Vagina (tissue), 2 donors: ENCODE results near the gene FAM222A.

Source experiments
- POLR2A ChIP-seq, 2 donors: fragments of 450-650 bp; IDR thresholded peaks; one replicate each; pipeline ENCODE4 v1.6.1; 2017; ENCODE audit warnings: antibody characterized with exemption in 2 of 2, mild to moderate bottlenecking in 2 of 2, moderate library complexity in 2 of 2
- POLR2AphosphoS5 ChIP-seq, 2 donors: sonication (generic); formaldehyde crosslinking; IDR thresholded peaks; one replicate each; pipeline ENCODE4 v1.9.0; 2017; ENCODE audit warnings: antibody characterized with exemption in 2 of 2, mild to moderate bottlenecking in 2 of 2, low read depth in 1 of 2; ENCODE audit not compliant: insufficient read depth in 1 of 2
- TF ChIP-seq, protein P1 (sequence below), 3 experiments: fragments of 450-650 bp in 2 of 3; fragments of 200-600 bp in 1 of 3; sonication (generic) in 1 of 3; IDR thresholded peaks; one replicate each; pipeline ENCODE4 v1.5.1; 2017 to 2019; ENCODE audit warnings: antibody characterized with exemption in 3 of 3, mild to moderate bottlenecking in 2 of 3, moderate library complexity in 2 of 3

DNA sequence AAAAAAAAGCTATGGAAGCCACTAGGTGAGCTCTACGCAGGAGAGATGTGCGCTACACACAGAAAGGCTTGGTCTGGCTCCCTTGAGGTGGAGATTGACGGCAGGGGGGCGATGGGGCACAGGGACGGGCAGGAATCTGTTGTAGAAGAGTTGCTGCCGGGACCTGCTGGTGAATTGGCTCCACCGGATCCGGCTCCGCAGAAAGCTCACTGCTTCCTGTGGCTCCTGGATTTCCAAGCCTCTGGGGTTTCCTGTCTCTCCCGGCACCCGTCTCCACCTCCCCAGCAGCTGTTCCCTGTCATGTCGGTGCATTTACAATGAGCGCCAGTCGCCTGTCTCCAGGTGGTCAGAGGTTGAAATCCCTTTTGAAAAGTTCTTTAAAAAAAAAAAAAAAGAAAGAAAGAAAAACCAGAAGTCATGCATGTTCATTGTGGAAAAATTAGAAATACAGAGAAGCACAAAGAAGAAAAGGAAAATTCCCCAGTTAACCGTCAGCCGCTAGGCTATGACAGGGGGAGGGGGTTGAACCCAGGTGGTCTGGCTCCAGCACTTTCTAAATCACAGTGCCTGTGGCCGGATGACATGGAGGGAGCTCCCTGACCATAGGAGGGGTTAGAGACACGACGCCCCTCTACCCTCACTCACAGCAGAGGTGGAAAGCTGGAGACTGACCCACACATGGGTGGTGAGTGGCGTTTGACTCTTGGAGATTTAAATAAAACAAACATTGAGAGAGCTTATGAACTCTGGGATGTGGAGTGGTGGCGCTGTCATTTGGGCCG is 20.8 kb downstream of the FAM222A start:
- TF ChIP-seq, protein P1, sequence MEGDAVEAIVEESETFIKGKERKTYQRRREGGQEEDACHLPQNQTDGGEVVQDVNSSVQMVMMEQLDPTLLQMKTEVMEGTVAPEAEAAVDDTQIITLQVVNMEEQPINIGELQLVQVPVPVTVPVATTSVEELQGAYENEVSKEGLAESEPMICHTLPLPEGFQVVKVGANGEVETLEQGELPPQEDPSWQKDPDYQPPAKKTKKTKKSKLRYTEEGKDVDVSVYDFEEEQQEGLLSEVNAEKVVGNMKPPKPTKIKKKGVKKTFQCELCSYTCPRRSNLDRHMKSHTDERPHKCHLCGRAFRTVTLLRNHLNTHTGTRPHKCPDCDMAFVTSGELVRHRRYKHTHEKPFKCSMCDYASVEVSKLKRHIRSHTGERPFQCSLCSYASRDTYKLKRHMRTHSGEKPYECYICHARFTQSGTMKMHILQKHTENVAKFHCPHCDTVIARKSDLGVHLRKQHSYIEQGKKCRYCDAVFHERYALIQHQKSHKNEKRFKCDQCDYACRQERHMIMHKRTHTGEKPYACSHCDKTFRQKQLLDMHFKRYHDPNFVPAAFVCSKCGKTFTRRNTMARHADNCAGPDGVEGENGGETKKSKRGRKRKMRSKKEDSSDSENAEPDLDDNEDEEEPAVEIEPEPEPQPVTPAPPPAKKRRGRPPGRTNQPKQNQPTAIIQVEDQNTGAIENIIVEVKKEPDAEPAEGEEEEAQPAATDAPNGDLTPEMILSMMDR (IDR thresholded peaks at IDR 0.05) = no peak
- TF ChIP-seq POLR2A (IDR thresholded peaks at IDR 0.05) = no peak
- no peak for TF ChIP-seq POLR2AphosphoS5 (IDR thresholded peaks at IDR 0.05; ENCODE audit: insufficient read depth in 1 of 2, low read depth in 1 of 2)
